NCI-H510A treated with DMSO at 0.1 percent for 48 hours (cell line): ENCODE results near the gene FBRS.
"Not testable (repeated sequence)": the region's sequence is repeated elsewhere in the genome, so short reads cannot be mapped to it uniquely, and the experiment has no call there.

Experiments used
- DNase-seq: peaks from one replicate; lab custom pipeline; 2025; lab: John Stamatoyannopoulos, UW

The FBRS gene

DNA sequence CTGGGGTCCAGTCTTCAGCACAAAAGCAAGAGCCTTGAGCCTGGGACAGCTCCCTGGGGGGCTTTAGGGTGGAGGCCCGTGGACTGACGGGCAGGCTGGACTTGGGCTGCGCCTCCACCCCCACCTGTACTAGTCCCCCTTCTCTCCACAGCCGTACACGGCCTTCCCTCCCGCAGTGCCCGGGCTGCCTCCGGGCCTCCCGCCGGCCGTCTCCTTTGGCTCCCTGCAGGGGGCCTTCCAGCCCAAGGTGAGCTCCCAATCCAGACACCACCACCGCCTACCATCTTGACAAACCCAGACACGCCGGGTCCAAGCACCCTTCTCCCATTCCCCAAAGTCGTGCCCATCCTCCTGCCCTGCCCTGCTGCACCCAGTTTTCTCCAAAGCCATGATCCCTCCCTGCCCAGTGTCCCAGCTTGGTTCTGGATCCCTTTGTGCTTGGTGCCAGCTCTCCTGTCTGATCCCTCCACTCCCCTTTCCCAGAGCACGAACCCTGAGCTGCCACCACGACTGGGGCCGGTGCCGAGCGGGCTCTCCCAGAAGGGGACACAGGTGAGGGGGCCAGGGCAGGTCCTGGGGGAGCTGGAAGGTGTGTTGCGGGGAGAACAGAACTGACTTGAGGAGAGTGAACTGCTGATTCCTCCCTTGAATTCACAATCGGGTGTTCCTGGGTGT, 7.1 kb downstream of the FBRS start:
- no peak for DNase-seq

DNA sequence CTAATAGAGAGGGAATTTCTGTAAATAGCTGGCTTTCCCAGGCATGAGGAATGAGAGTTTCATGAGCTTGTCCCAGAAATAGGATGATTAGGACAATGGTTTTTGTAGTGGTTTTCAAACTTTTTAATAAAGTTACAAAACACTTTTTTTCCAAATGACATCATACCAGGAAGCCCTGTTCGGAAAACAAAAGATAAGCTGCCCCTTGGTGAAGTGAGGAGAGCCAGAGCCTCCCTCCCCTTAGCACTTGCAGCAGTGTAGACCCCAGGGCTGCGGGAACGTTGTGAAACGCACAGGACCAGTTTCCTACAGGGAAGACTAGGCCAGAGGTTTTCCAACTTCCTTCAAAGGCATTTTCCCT, 7.6 kb downstream of the FBRS start:
- no peak for DNase-seq

DNA sequence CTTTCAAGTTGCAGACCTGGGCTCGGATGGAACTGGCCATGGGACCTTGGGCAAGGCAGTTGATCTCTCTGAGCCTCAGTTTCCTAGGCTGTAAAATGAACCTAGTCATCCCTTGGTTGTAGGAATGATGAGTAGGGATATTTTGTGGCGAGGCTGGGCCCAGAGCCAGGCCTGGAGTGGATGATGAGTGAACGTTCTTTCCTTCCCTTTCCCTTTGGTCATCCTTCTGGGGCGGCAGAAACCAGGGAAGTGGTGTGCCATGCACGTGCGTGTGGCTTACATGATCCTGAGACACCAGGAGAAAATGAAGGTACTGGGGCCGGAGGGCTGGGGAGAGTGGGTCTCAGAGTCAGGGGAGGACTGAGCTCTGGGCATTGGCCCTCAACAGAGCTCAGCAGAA, 8.4 kb downstream of the FBRS start:
- no peak for DNase-seq

DNA sequence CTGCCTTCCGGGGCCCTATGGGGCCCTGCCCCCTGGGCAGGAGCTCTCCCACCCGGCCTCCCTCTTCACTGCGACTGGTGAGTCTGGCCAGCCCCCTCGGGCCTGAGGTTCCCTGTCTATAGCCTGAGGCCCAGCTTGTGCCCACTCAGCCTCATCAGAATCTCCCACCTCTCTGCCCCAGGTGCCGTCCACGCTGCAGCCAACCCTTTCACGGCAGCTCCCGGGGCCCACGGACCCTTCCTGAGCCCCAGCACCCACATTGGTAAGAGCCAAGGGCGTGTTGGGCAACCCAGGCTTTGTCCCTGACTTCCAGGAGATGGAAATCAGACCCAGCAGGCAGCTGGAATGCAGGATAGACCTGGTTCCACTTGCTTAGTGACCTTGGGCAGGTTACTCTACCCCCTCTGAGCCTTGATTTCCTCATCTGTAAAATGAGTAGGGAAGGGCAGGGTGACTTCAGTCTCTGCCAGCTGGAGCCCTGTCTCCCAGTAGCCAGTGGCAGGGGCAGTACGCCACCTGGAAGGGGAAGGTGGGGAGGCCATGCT, 9.2 kb downstream of the FBRS start:
- DNase-seq: no peak

GRCh38 chr16:30668393-30668792, 10.2 kb downstream of the FBRS start:
- no peak for DNase-seq

DNA sequence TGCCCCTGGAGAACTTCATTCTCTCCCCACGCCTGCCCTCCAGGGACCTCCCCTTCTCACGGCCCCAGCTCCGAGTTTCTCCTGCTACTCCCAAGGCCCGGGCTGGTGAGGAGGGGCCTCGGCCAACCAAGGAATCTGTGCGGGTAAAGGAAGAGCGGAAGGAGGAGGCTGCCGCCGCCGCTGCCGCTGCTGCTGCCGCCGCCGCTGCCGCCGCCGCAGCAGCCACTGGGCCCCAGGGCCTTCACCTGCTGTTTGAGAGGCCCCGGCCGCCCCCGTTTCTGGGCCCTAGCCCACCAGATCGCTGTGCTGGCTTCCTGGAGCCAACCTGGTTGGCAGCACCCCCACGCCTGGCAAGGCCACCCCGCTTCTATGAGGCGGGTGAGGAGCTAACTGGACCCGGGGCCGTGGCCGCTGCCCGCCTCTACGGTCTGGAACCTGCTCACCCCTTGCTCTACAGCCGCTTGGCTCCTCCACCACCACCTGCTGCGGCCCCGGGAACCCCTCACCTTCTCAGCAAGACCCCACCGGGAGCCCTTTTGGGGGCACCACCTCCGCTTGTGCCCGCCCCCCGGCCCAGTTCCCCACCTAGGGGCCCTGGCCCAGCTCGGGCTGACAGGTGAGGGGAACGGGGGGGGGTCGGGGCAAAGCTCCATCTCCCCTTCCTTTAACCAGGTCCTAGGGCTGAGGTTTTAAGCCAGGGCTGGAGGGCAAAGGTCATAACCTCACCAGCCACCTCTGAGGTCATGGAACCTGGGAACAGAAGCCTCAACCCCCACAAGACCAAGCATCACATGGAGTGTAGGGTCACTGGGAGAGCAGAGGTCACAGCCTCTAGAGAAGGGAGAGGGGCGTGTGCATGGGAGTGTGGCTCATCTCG, 11.0 kb downstream of the FBRS start:
- no peak for DNase-seq

DNA sequence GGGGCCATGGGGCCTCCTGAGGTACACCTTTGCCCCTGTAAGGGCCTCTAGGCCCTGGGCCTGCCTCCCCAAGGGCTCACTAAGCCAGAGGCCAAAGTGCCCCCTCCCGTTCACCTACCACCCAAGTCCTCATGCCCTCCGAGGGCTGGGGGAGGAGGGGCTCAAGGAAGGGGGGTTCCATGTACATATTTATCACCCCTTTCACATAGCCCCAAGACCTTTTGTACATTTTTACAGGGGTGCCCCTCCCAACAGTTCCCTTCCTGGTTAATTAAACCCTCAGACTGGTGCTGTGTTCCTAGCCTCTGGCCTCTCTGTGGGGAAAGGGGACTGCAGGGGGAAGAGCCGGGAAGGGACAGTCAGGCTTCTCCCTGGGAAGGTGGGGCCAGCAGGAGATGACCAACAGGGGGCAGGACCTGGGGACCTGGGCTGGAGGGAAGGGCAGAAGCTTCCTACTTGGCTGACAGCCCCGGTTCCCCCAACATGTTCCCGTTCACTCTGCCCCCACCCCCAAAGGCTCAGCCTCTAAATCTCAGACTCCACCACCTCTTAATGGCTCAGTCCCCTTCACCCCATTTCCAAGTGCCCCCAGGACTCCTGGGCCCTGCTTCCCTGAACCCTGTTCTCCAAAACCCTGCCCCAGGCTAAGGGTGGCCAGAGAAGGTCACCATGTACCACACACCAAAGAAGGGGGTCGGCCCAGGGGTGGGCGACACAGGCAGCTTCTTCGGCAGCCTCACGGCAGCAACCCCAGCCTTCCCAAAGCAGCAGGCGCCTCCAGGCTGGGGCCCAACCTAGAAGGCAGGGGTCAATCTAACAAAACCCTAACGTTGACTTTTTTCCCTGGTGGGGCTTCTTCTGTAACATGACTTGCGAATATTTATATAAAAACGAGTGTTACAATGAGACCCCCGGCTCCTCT, 11.9 kb downstream of the FBRS start:
- no peak for DNase-seq

DNA sequence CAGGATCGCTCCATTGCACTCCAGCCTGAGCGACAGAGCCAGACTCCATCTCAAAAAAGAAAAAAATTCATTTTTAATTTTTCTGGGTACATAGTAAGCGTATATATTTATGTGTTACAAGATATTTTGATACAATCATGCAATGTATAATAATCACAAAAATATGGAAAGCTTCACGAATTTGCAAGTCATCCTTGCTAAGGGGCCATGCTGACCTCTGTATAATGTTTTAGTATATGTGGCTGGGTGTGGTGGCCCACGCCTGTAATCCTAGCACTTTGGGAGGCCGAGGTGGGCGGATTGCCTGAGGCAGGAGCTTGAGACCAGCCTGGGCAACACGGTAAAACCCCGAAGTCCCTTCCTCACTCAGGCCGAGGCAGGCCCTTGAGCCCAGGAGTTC, 16.9 kb downstream of the FBRS start:
- DNase-seq: no peak

DNA sequence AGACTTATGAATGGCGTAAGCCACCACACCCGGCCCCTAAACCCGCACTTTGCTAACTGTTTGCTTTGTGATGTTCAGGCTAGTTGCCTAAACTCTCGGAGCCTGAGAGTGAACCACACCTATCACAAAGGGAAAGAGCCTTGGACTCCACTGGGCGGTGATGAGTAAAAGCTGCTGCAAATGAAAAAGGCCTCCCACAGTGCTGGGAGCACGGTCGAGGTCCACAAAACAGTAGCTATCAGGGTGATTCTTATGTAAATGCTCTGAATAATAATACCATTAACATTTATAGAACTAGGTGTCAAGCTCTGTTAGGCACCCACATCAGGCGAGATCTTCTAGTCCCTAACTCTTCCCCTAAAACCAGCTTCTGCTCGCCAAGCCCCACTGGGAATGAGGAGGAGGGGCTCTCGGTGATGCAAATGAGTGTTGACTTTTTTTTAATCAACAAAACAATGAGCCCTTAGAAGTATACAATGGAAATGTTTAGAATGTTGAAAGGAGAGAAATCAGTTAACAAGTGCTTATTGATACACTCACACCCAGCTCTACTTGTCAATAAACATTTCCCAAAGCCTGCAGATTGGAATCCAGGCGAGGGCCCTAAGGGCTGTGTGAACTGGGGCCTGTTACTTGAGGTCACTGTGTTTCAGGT, 19.8 kb downstream of the FBRS start:
- DNase-seq: no peak

GRCh38 chr16:30678586-30678970, 20.3 kb downstream of the FBRS start:
- no peak for DNase-seq

- no peak for DNase-seq
Measured at GRCh38 chr16:30680326-30680725, 22.1 kb downstream of the FBRS start.

DNA sequence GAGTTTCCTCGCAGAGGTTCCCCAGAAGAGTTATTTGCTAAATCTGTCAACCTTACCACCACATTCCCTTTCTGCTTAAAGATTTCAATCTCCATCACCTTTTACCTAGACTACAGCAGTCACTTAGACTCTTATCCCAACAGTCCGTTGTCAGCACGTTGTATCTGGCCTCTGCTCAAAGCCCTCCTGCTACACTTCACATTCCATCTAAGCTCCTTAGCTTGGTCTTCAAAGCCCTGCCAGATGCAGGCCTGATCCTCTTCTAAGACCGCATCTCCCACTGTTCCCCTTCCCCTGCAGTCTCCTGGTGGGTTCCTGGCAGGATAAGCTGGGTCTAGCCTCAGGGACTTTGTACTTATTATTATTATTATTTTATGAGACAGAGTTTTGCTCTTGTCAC, 30.5 kb downstream of the FBRS start:
- DNase-seq: no peak

- DNase-seq: no peak
Measured at GRCh38 chr16:30691907-30692306, 33.7 kb downstream of the FBRS start.

DNA sequence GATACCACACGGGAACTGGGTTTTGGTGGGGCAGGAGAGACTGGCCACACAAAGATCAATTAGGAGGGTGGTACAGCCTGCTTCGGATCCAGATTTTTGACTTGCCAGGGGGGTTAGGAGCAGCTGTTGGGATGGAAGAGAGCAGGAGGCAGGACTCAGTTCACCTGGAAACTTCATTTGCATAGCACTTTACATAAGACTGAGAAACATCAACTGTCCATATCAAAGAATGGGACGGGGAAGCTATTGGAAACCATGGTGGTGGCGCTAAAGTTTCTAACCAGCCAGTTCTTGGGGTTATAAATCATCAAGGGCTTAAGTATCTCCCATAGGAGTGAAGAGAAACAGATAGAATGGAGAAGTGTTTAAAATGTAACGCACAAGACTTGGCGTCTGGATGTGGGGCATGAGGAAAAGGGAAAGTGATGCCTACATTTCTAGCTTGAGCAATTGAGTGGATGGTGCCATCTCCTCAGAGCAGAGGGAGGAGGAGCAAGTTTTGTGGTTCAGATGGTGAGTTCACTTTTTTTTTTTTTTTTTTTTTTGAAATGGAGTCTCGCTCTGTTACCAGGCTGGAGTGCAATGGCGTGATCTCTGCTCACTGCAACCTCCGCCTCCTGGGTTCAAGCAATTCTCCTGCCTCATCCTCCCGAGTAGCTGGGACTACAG, 34.3 kb downstream of the FBRS start:
- DNase-seq: no peak

GRCh38 chr16:30694926-30695693, 36.9 kb downstream of the FBRS start:
- DNase-seq: no peak

- not testable (repeated sequence) for DNase-seq
Measured at GRCh38 chr16:30696646-30697045, 38.4 kb downstream of the FBRS start.

- DNase-seq: no peak
Measured at GRCh38 chr16:30697264-30698138, 39.3 kb downstream of the FBRS start.

GRCh38 chr16:30698139-30698815, 40.0 kb downstream of the FBRS start:
- peak; percentile 98 for DNase-seq
